ENCODE data around the gene HACE1.

GRCh38 chr6:104699593-104700329 is 160.0 kb downstream of the HACE1 start:
- no peak for TF ChIP-seq CTCF (IDR thresholded peaks at IDR 0.05)
- TF ChIP-seq EP300 (IDR thresholded peaks at IDR 0.05), result no peak
- no peak for TF ChIP-seq POLR2A (IDR thresholded peaks at IDR 0.05)

Measured in sigmoid colon (tissue), 4 donors.